WTC11 (cell line): Measurements from ENCODE around the gene AKR7A2. TPM values are rescaled to one million over a fixed set of nuclear protein-coding genes. Genes with fewer than 3 reads are reported as not detected.

ENCODE experiments used
- ATAC-seq: fragments of 200-7000 bp; cut with Tn5 transposase; 2 replicates; pipeline ENCODE4 v1.10.0; 2021; ENCODE audit warnings: mild to moderate bottlenecking, moderate library complexity
- CTCF ChIA-PET: fragments of 300-600 bp; sonication (Branson Sonifier 250); formaldehyde crosslinking; loops from one replicate; lab custom pipeline; 2021; ENCODE audit warnings: antibody characterized with exemption; lab: Charles Lee
- POLR2A ChIA-PET: fragments of 350-600 bp; sonication (Branson Sonifier 250); formaldehyde crosslinking; loops from one replicate; lab custom pipeline; 2021; ENCODE audit warnings: antibody characterized with exemption; lab: Charles Lee
- DNase-seq: peaks from one replicate; pipeline ENCODE4 v3.0.0; 2021; ENCODE audit warnings: low spot score
- H3K27ac Mint-ChIP-seq: 2 replicates; pipeline ENCODE4 v1.8.0; 2021; ENCODE audit warnings: mixed read lengths
- H3K27me3 Mint-ChIP-seq: 2 replicates; pipeline ENCODE4 v1.8.0; 2021; ENCODE audit warnings: low read depth, mild to moderate bottlenecking, moderate library complexity, mixed read lengths
- H3K36me3 Mint-ChIP-seq: 2 replicates; pipeline ENCODE4 v1.8.0; 2021; ENCODE audit warnings: mixed read lengths
- H3K4me1 Mint-ChIP-seq: 2 replicates; pipeline ENCODE4 v1.8.0; 2022; ENCODE audit warnings: mixed read lengths
- H3K4me3 Mint-ChIP-seq: 2 replicates; pipeline ENCODE4 v1.8.0; 2021; ENCODE audit warnings: mild to moderate bottlenecking, moderate library complexity, mixed read lengths
- H3K9me3 Mint-ChIP-seq: 2 replicates; pipeline ENCODE4 v1.8.0; 2021; ENCODE audit warnings: mixed read lengths
- ATF3 ChIP-seq: sonication (generic); formaldehyde crosslinking; conservative IDR thresholded peaks from 2 replicates; pipeline ENCODE4 v1.8.1; 2022; ENCODE audit warnings: mild to moderate bottlenecking, missing genetic modification reagents
- CBFB ChIP-seq: sonication (generic); formaldehyde crosslinking; IDR thresholded peaks from 2 replicates; pipeline ENCODE4 v1.8.1; 2022; ENCODE audit warnings: mild to moderate bottlenecking, low read depth, missing genetic modification reagents
- CREB1 ChIP-seq: sonication (generic); formaldehyde crosslinking; IDR thresholded peaks from 2 replicates; pipeline ENCODE4 v1.8.0; 2023; ENCODE audit warnings: mild to moderate bottlenecking, missing genetic modification reagents
- CREM ChIP-seq: sonication (generic); formaldehyde crosslinking; IDR thresholded peaks from 2 replicates; pipeline ENCODE4 v1.8.1; 2022; ENCODE audit warnings: mild to moderate bottlenecking, missing genetic modification reagents, moderate library complexity
- HMGA2 ChIP-seq: fragments of 250-450 bp; sonication (Bioruptor Pico); IDR thresholded peaks from 2 replicates; pipeline ENCODE4 v1.4.0; 2021; ENCODE audit warnings: mild to moderate bottlenecking, moderate library complexity
- MAX ChIP-seq: sonication (generic); formaldehyde crosslinking; IDR thresholded peaks from 2 replicates; pipeline ENCODE4 v1.8.0; 2022; ENCODE audit warnings: mild to moderate bottlenecking, missing genetic modification reagents
- NFE2L1 ChIP-seq: sonication (generic); formaldehyde crosslinking; IDR thresholded peaks from 2 replicates; pipeline ENCODE4 v1.8.1; 2023; ENCODE audit warnings: missing genetic modification reagents
- NFYB ChIP-seq: sonication (generic); formaldehyde crosslinking; conservative IDR thresholded peaks from 2 replicates; pipeline ENCODE4 v1.8.0; 2022; ENCODE audit warnings: low read depth, missing genetic modification reagents
- PRDM15 ChIP-seq: sonication (generic); formaldehyde crosslinking; IDR thresholded peaks from 2 replicates; pipeline ENCODE4 v1.8.0; 2022; ENCODE audit warnings: missing genetic modification reagents
- ZBTB43 ChIP-seq: sonication (generic); formaldehyde crosslinking; IDR thresholded peaks from 2 replicates; pipeline ENCODE4 v1.8.1; 2023; ENCODE audit warnings: mild to moderate bottlenecking, missing genetic modification reagents
- ZMAT4 ChIP-seq: fragments of 250-450 bp; sonication (Bioruptor Pico); IDR thresholded peaks from 2 replicates; pipeline ENCODE4 v1.9.0; 2021; ENCODE audit warnings: mild to moderate bottlenecking
- ZNF263 ChIP-seq: sonication (generic); formaldehyde crosslinking; IDR thresholded peaks from 2 replicates; pipeline ENCODE4 v1.8.1; 2022; ENCODE audit warnings: low read depth, mild to moderate bottlenecking, moderate library complexity, missing genetic modification reagents
- ZNF671 ChIP-seq: fragments of 250-450 bp; sonication (Bioruptor Pico); IDR thresholded peaks from 2 replicates; pipeline ENCODE4 v1.8.0; 2021; ENCODE audit warnings: mild to moderate bottlenecking
- total RNA-seq: library from RNA; stranded (reverse); gene quantifications from 3 replicates; pipeline ENCODE4 v1.2.3, GENCODE V29; 2021
- TF ChIP-seq, protein P1 (sequence below): sonication (generic); formaldehyde crosslinking; IDR thresholded peaks from 2 replicates; pipeline ENCODE4 v1.8.1; 2023; ENCODE audit warnings: mild to moderate bottlenecking, missing genetic modification reagents, moderate library complexity
- TF ChIP-seq, protein P2 (sequence below): sonication (generic); formaldehyde crosslinking; IDR thresholded peaks from 2 replicates; pipeline ENCODE4 v1.8.1; 2022; ENCODE audit warnings: low read depth, mild to moderate bottlenecking, moderate library complexity, missing genetic modification reagents, borderline replicate concordance
- TF ChIP-seq, protein P3 (sequence below): sonication (generic); formaldehyde crosslinking; IDR thresholded peaks from 2 replicates; pipeline ENCODE4 v1.8.0; 2022; ENCODE audit warnings: mild to moderate bottlenecking, missing genetic modification reagents
- TF ChIP-seq, protein P4 (sequence below): fragments of 200-600 bp; IDR thresholded peaks from 2 replicates; pipeline ENCODE4 v1.8.0; 2022; ENCODE audit warnings: antibody characterized with exemption
- TF ChIP-seq, protein P5 (sequence below): fragments of 250-450 bp; sonication (Bioruptor Pico); IDR thresholded peaks from 2 replicates; pipeline ENCODE4 v1.8.0; 2021; ENCODE audit warnings: mild to moderate bottlenecking

The AKR7A2 gene
- total RNA-seq, 1 experiment from 2014 or later, result 43.4 TPM

DNA sequence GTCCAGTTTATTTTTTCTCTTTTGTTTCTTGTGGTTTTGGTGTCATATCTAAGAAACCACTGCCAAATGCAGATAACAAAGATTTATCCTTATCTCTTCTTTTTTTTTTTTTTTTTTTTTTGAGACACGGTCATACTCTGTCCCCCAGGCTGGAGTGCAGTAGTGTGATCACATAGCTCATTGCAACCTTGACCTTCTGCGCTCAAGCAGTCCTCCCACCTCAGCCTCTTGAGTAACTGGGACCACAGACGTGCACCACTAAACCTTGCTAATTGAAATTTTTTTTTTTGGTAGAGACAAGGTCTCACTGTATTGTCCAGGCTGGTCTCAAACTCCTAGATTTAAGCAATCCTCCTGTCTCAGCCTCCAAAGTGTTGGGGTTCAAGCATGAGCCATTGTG is 9.1 kb upstream of the AKR7A2 start:
- TF ChIP-seq ATF3, result no peak
- TF ChIP-seq NFE2L1 (CRISPR knock-in tag), result no peak
- TF ChIP-seq ZBTB43 (CRISPR knock-in tag), result no peak
- TF ChIP-seq NFYB, result no peak
- no peak for TF ChIP-seq PRDM15
- TF ChIP-seq ZNF671 (CRISPR knock-in tag), result no peak
- no peak for TF ChIP-seq MAX (CRISPR knock-in tag)
- ChIA-PET CTCF (no interaction called here), POLR2A (no interaction called here)
- no peak overlapping the region for H3K27ac Mint-ChIP-seq
- H3K27me3 Mint-ChIP-seq, result no peaks in the 10 kb centered on the region
- H3K4me3 Mint-ChIP-seq, result no peak overlapping the region
- ATAC-seq, result no peak
- H3K4me1 Mint-ChIP-seq, result 0 out of 2 replicates have a peak, but pooled peaks cover 2% of the 10 kb centered on the region
- H3K9me3 Mint-ChIP-seq, result no peaks in the 10 kb centered on the region
- no peak for DNase-seq
- H3K36me3 Mint-ChIP-seq, result peaks cover 18% of the 10 kb centered on the region

- no peak overlapping the region for H3K4me3 Mint-ChIP-seq
- peaks cover 18% of the 10 kb centered on the region for H3K36me3 Mint-ChIP-seq
- ATAC-seq (no peak), DNase-seq (no peak)
- ChIA-PET CTCF (no interaction called here), POLR2A (no interaction called here)
- H3K4me1 Mint-ChIP-seq, result 0 out of 2 replicates have a peak, but pooled peaks cover 2% of the 10 kb centered on the region
- H3K9me3 Mint-ChIP-seq, result no peaks in the 10 kb centered on the region
- H3K27ac Mint-ChIP-seq, result no peak overlapping the region
- H3K27me3 Mint-ChIP-seq, result no peaks in the 10 kb centered on the region
- no peak for TF ChIP-seq CBFB
- TF ChIP-seq CREM (CRISPR knock-in tag), result no peak
- no peak for TF ChIP-seq ATF3
- TF ChIP-seq CREB1, result no peak
- no peak for TF ChIP-seq HMGA2
- TF ChIP-seq, protein P1, sequence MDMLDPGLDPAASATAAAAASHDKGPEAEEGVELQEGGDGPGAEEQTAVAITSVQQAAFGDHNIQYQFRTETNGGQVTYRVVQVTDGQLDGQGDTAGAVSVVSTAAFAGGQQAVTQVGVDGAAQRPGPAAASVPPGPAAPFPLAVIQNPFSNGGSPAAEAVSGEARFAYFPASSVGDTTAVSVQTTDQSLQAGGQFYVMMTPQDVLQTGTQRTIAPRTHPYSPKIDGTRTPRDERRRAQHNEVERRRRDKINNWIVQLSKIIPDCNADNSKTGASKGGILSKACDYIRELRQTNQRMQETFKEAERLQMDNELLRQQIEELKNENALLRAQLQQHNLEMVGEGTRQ, result no peak
- TF ChIP-seq, all 79 proteins: peak for 0
These were observed 7.3 kb upstream of the AKR7A2 start for GRCh38 chr1:19319196-19319595.

GRCh38 chr1:19317126-19317910 is 5.4 kb upstream of the AKR7A2 start:
- H3K4me3 Mint-ChIP-seq, result no peak overlapping the region
- TF ChIP-seq ZMAT4 (no peak), ZNF263 (CRISPR knock-in tag) (no peak)
- TF ChIP-seq, protein P2, sequence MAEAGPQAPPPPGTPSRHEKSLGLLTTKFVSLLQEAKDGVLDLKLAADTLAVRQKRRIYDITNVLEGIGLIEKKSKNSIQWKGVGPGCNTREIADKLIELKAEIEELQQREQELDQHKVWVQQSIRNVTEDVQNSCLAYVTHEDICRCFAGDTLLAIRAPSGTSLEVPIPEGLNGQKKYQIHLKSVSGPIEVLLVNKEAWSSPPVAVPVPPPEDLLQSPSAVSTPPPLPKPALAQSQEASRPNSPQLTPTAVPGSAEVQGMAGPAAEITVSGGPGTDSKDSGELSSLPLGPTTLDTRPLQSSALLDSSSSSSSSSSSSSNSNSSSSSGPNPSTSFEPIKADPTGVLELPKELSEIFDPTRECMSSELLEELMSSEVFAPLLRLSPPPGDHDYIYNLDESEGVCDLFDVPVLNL (CRISPR knock-in tag), result no peak
- TF ChIP-seq, protein P3, sequence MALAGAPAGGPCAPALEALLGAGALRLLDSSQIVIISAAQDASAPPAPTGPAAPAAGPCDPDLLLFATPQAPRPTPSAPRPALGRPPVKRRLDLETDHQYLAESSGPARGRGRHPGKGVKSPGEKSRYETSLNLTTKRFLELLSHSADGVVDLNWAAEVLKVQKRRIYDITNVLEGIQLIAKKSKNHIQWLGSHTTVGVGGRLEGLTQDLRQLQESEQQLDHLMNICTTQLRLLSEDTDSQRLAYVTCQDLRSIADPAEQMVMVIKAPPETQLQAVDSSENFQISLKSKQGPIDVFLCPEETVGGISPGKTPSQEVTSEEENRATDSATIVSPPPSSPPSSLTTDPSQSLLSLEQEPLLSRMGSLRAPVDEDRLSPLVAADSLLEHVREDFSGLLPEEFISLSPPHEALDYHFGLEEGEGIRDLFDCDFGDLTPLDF (CRISPR knock-in tag), result no peak
- TF ChIP-seq, protein P4, sequence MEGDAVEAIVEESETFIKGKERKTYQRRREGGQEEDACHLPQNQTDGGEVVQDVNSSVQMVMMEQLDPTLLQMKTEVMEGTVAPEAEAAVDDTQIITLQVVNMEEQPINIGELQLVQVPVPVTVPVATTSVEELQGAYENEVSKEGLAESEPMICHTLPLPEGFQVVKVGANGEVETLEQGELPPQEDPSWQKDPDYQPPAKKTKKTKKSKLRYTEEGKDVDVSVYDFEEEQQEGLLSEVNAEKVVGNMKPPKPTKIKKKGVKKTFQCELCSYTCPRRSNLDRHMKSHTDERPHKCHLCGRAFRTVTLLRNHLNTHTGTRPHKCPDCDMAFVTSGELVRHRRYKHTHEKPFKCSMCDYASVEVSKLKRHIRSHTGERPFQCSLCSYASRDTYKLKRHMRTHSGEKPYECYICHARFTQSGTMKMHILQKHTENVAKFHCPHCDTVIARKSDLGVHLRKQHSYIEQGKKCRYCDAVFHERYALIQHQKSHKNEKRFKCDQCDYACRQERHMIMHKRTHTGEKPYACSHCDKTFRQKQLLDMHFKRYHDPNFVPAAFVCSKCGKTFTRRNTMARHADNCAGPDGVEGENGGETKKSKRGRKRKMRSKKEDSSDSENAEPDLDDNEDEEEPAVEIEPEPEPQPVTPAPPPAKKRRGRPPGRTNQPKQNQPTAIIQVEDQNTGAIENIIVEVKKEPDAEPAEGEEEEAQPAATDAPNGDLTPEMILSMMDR, result no peak
- TF ChIP-seq, protein P5, sequence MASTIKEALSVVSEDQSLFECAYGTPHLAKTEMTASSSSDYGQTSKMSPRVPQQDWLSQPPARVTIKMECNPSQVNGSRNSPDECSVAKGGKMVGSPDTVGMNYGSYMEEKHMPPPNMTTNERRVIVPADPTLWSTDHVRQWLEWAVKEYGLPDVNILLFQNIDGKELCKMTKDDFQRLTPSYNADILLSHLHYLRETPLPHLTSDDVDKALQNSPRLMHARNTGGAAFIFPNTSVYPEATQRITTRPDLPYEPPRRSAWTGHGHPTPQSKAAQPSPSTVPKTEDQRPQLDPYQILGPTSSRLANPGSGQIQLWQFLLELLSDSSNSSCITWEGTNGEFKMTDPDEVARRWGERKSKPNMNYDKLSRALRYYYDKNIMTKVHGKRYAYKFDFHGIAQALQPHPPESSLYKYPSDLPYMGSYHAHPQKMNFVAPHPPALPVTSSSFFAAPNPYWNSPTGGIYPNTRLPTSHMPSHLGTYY, result no peak

More at GRCh38 chr1:19317126-19317910, 5.4 kb upstream of the AKR7A2 start:
- DNase-seq (peak; percentile 67), ATAC-seq (peak; percentile 91)
- peaks cover 9% of the 10 kb centered on the region for H3K4me1 Mint-ChIP-seq
- POLR2A ChIA-PET, result interaction anchor here (0.5 kb wide), 1 partner anchor 56 kb away, joined by 3 read pairs; no protein-coding TSS in a partner anchor
- H3K27me3 Mint-ChIP-seq, result no peaks in the 10 kb centered on the region
- no peak overlapping the region for H3K27ac Mint-ChIP-seq
- CTCF ChIA-PET, result interaction anchor here (0.8 to 1.5 kb wide), 7 partner anchors 22 to 344 kb away, joined by 3 to 9 read pairs (median 4); no protein-coding TSS in a partner anchor
- peaks cover 18% of the 10 kb centered on the region for H3K36me3 Mint-ChIP-seq
- no peaks in the 10 kb centered on the region for H3K9me3 Mint-ChIP-seq
